T-helper 2 cell treated with Interferon-gamma antibody and Interleukin-4, amounts not matched to agents 5 μg/mL and 100 μg/mL, for 36 hours (primary cell): ENCODE data around the gene HMCN2.
A peak's percentile ranks its signal among the peaks of the same experiment; 100 is the strongest.
"Not testable (repeated sequence)": the region's sequence is repeated elsewhere in the genome, so short reads cannot be mapped to it uniquely, and the experiment has no call there.

ENCODE experiments used
- DNase-seq: peaks from one replicate; pipeline ENCODE4 v3.0.0; 2021; ENCODE audit warnings: low spot score
- H3K27ac Mint-ChIP-seq: one replicate; pipeline ENCODE4 v1.8.0; 2021; ENCODE audit warnings: mild to moderate bottlenecking, mixed read lengths
- H3K27me3 Mint-ChIP-seq: one replicate; pipeline ENCODE4 v1.8.0; 2021; ENCODE audit warnings: low read depth, mixed read lengths
- H3K36me3 Mint-ChIP-seq: one replicate; pipeline ENCODE4 v1.8.0; 2021; ENCODE audit warnings: low read depth, mixed read lengths
- H3K4me1 Mint-ChIP-seq: one replicate; pipeline ENCODE4 v1.8.0; 2021; ENCODE audit warnings: low read depth, mixed read lengths
- H3K4me3 Mint-ChIP-seq: one replicate; pipeline ENCODE4 v1.8.0; 2022; ENCODE audit warnings: mild to moderate bottlenecking, moderate library complexity, mixed read lengths
- H3K9me3 Mint-ChIP-seq: one replicate; pipeline ENCODE4 v1.8.0; 2021; ENCODE audit warnings: mixed read lengths

The HMCN2 gene

DNA sequence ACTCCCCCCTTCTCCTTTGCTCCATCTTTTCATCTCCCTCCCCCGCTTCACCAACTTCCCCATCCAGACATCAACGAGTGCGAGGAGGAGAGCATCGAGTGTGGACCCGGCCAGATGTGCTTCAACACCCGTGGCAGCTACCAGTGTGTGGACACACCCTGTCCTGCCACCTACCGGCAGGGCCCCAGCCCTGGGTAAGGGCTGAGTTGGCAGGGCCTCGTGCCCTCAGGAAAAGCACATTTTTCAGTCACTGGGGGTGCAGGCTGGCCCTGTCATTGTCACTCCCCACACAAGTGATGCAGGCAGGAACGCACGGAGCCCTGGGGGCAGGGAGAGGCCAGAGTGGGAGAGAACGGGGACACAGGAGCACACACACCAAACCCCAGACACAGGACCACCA is 166.8 kb downstream of the HMCN2 start:
- H3K27me3 Mint-ChIP-seq, result peaks cover 26% of the 10 kb centered on the region
- H3K4me1 Mint-ChIP-seq, result no peaks in the 10 kb centered on the region
- no peaks in the 10 kb centered on the region for H3K36me3 Mint-ChIP-seq
- no peak for DNase-seq
- H3K27ac Mint-ChIP-seq, result no peak overlapping the region
- H3K9me3 Mint-ChIP-seq, result no peaks in the 10 kb centered on the region
- H3K4me3 Mint-ChIP-seq, result no peak overlapping the region

DNA sequence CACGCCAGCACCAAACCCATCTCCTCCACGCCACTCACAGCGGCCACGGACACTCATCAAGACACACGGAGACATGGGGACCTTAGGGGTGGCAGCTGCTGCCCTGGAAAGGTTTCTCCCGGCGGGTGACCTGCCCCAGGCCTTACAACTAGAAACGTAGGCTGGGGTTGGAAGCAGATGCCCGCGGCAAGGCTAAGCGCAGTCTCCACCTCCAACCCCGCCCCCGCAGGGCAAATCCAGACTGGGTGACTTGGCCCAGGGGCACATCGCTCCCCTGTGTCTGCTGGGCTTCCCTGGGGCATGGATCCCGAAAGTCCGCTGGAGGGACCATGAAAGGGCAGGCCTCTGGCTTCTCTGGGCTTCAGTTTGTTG is 167.2 kb downstream of the HMCN2 start:
- no peaks in the 10 kb centered on the region for H3K36me3 Mint-ChIP-seq
- H3K27me3 Mint-ChIP-seq, result peaks cover 26% of the 10 kb centered on the region
- DNase-seq, result no peak
- H3K4me3 Mint-ChIP-seq, result no peak overlapping the region
- H3K4me1 Mint-ChIP-seq, result no peaks in the 10 kb centered on the region
- H3K27ac Mint-ChIP-seq, result no peak overlapping the region
- H3K9me3 Mint-ChIP-seq, result no peaks in the 10 kb centered on the region

- Mint-ChIP-seq H3K4me1 (no peaks in the 10 kb centered on the region), H3K36me3 (no peaks in the 10 kb centered on the region), H3K4me3 (no peak overlapping the region), H3K27ac (no peak overlapping the region), H3K27me3 (peaks cover 26% of the 10 kb centered on the region), H3K9me3 (no peaks in the 10 kb centered on the region)
- DNase-seq, result peak; percentile 45
Measured at GRCh38 chr9:130433168-130433946, 167.8 kb downstream of the HMCN2 start.

DNA sequence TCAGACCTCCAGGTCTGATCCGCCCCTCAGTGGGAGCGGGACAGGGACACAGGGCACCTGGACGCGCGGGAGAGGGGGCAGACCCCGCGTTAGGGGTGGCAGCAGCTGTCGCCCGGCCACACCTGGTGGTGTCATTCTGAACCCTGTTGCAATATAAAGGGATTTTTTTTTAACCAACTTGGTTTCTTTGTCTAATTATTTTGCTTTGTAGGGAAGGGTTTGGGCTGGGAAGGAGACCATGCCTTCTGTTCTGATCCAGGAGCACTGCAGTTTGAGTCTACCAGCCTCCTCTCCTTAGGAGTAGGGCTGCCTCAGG is 168.3 kb downstream of the HMCN2 start:
- Mint-ChIP-seq H3K27ac (no peak overlapping the region), H3K4me1 (no peaks in the 10 kb centered on the region), H3K27me3 (peaks cover 26% of the 10 kb centered on the region), H3K9me3 (no peaks in the 10 kb centered on the region), H3K36me3 (no peaks in the 10 kb centered on the region), H3K4me3 (no peak overlapping the region)
- no peak for DNase-seq

GRCh38 chr9:130434656-130435055 is 169.1 kb downstream of the HMCN2 start:
- H3K27ac Mint-ChIP-seq, H3K4me3 Mint-ChIP-seq, DNase-seq, H3K9me3 Mint-ChIP-seq, H3K36me3 Mint-ChIP-seq, H3K4me1 Mint-ChIP-seq: not testable (repeated sequence)
- H3K27me3 Mint-ChIP-seq, result peaks cover 26% of the 10 kb centered on the region

DNA sequence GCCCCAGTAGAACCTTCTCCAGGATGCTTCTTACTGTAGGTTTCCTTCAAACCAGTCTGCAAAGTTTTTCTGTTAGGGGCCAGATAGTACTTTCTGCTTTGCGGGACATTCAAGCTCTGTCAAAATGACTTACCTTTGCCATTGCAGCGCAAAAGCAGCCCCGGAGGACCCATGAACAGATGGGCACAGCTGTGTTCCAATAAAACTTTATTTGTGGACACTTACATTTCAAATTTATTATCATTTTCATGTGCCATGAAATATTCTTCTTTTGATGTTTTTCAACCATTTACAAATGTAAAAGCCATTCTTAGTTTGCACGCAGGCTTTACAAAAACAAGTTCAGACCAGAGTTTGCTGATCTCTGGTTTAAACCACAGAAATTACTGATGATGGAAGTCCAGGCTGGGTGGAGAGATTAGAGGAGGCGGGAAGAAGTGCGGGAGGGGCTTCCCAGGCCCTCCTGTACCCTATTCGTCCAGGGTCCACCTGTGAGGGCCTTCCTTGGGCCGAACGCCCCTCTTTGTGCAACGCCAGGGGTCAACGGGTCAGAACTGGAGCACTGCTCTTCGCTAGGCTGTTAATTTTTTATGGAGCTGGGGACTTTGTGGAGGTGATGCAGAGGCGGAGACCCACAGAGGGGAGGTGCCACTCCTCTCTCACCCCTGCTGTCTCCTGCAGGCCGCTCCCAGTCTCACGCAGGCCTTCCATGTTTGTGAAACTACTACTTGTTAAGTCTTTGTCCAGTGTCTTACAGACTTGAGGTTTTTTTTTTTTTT is 171.6 kb downstream of the HMCN2 start:
- no peak overlapping the region for H3K27ac Mint-ChIP-seq
- DNase-seq, result no peak
- no peaks in the 10 kb centered on the region for H3K36me3 Mint-ChIP-seq
- H3K27me3 Mint-ChIP-seq, result peaks cover 23% of the 10 kb centered on the region
- no peaks in the 10 kb centered on the region for H3K4me1 Mint-ChIP-seq
- H3K4me3 Mint-ChIP-seq, result no peak overlapping the region
- H3K9me3 Mint-ChIP-seq, result peaks cover 13% of the 10 kb centered on the region

- no peak overlapping the region for H3K4me3 Mint-ChIP-seq
- peaks cover 18% of the 10 kb centered on the region for H3K27me3 Mint-ChIP-seq
- no peak overlapping the region for H3K27ac Mint-ChIP-seq
- DNase-seq, result no peak
- H3K36me3 Mint-ChIP-seq, result no peaks in the 10 kb centered on the region
- peaks cover 14% of the 10 kb centered on the region for H3K9me3 Mint-ChIP-seq
- H3K4me1 Mint-ChIP-seq, result no peaks in the 10 kb centered on the region
Measured at GRCh38 chr9:130438382-130438981, 172.9 kb downstream of the HMCN2 start.

DNA sequence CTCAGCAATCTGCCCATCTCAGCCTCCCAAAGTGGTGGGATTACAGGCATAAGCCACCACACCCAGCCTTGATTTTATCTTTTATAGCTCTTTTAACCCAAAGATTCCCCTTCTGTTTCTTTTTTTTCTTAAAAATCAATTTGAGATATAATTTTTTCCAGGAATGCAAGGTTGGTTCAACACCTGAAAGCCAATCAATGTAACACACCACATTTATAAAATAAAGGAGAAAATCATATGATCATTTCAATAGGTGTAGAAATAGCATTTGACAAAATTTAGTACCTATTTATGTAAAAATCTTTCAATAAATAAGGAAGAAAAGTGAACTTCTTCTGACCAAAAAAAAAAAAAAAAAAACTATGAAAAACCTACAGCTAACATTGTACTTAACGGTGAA is 175.5 kb downstream of the HMCN2 start:
- H3K4me1 Mint-ChIP-seq, result no peaks in the 10 kb centered on the region
- DNase-seq, result no peak
- H3K9me3 Mint-ChIP-seq, result peaks cover 14% of the 10 kb centered on the region
- H3K4me3 Mint-ChIP-seq, result no peak overlapping the region
- no peak overlapping the region for H3K27ac Mint-ChIP-seq
- no peaks in the 10 kb centered on the region for H3K36me3 Mint-ChIP-seq
- H3K27me3 Mint-ChIP-seq, result peaks cover 14% of the 10 kb centered on the region

GRCh38 chr9:130442746-130443455 is 177.3 kb downstream of the HMCN2 start:
- DNase-seq, result no peak
- Mint-ChIP-seq H3K4me3 (no peak overlapping the region), H3K27me3 (peaks cover 17% of the 10 kb centered on the region), H3K27ac (no peak overlapping the region), H3K36me3 (no peaks in the 10 kb centered on the region), H3K9me3 (peaks cover 14% of the 10 kb centered on the region), H3K4me1 (peaks cover 6% of the 10 kb centered on the region)

DNA sequence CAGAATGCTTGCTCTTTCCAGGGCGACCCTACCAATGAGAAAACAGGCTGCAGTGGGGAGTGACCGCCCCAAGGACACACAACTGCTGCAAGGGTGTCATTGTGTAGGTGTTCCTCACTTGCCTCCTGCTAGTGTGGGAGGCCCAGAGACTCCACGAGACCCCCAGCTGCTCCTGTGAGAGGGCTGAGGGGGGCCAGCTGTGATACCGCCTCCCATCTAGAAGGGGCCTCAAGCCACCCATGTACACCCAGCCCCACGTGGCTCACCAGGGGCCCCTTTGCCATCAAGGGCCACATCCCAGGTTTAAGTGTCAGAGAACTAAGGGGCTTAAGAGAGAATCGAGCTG is 177.9 kb downstream of the HMCN2 start:
- Mint-ChIP-seq H3K36me3 (no peaks in the 10 kb centered on the region), H3K27ac (no peak overlapping the region), H3K9me3 (peaks cover 14% of the 10 kb centered on the region), H3K27me3 (peaks cover 17% of the 10 kb centered on the region), H3K4me1 (peaks cover 9% of the 10 kb centered on the region), H3K4me3 (no peak overlapping the region)
- DNase-seq, result no peak

- Mint-ChIP-seq H3K4me3 (no peak overlapping the region), H3K27me3 (peaks cover 17% of the 10 kb centered on the region), H3K36me3 (no peaks in the 10 kb centered on the region), H3K4me1 (peaks cover 11% of the 10 kb centered on the region), H3K27ac (no peak overlapping the region), H3K9me3 (peaks cover 14% of the 10 kb centered on the region)
- no peak for DNase-seq
Measured at GRCh38 chr9:130443840-130444492, 178.4 kb downstream of the HMCN2 start.

DNA sequence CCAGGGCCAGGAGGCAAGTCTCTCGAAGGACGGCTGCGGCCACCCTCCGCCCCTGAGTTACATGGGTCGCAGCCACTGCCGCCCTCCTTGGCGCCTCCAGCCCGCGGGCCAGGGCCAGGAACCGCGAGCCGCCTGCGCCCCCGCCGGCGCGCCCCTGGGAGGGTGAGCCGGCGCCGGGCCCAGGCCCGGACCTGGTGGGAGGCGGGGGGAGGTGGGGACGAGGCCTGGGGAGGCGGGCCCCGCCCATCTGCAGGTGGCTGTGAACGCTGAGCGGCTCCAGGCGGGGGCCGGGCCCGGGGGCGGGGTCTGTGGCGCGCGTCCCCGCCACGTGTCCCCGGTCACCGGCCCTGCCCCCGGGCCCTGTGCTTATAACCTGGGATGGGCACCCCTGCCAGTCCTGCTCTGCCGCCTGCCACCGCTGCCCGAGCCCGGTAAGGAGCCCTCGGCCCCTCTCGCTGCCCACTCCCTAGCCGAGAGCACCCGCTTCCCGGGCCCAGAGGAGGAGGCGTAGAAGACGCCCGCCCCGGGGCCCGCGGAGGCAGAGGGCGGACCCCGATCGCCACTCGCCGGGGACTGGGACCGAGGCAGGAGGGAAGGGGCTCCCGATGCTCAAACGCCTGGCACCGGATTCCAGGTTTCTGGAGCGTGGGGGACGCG is 179.1 kb downstream of the HMCN2 start, which contains the start of gene ASS1:
TSS of gene ASS1 (plus strand) at position 397 of the 657 bp plus-strand sequence. CDS start 7,268 bp downstream, outside the sequence.
- Mint-ChIP-seq H3K9me3 (peaks cover 14% of the 10 kb centered on the region), H3K36me3 (no peaks in the 10 kb centered on the region), H3K27ac (no peak within 1 kb of the TSS), H3K27me3 (peaks cover 17% of the 10 kb centered on the region), H3K4me3 (peak within 1 kb of the TSS; percentile 68), H3K4me1 (peaks cover 11% of the 10 kb centered on the region)
- peak; percentile 46 for DNase-seq

- H3K9me3 Mint-ChIP-seq, result peaks cover 14% of the 10 kb centered on the region
- peak overlapping the region; percentile 68 for H3K4me3 Mint-ChIP-seq
- H3K4me1 Mint-ChIP-seq, result peaks cover 11% of the 10 kb centered on the region
- H3K27me3 Mint-ChIP-seq, result peaks cover 17% of the 10 kb centered on the region
- no peak overlapping the region for H3K27ac Mint-ChIP-seq
- DNase-seq, result no peak
- H3K36me3 Mint-ChIP-seq, result no peaks in the 10 kb centered on the region
Measured at GRCh38 chr9:130445268-130445983, 179.9 kb downstream of the HMCN2 start.
